ENCODE data around the gene CAMK2G.

CAMK2G gene

GRCh38 chr10:73881221-73881919, 7.0 kb upstream of the CAMK2G start:
- no peak overlapping the region for H3K4me3 Mint-ChIP-seq
- no peak for ATAC-seq (ENCODE audit: low read depth)
- H3K4me1 Mint-ChIP-seq, result peaks cover 13% of the 10 kb centered on the region
- no peaks in the 10 kb centered on the region for H3K9me3 Mint-ChIP-seq
- H3K36me3 Mint-ChIP-seq, result no peaks in the 10 kb centered on the region
- peak overlapping the region; percentile 32 for H3K27ac Mint-ChIP-seq
- DNase-seq (ENCODE audit: low spot score in 2 of 2), result no peak
- no peaks in the 10 kb centered on the region for H3K27me3 Mint-ChIP-seq

GRCh38 chr10:73879296-73880173, 5.2 kb upstream of the CAMK2G start:
- Mint-ChIP-seq H3K27me3 (no peaks in the 10 kb centered on the region), H3K27ac (peak overlapping the region; percentile 28), H3K9me3 (no peaks in the 10 kb centered on the region), H3K4me1 (peaks cover 8% of the 10 kb centered on the region), H3K4me3 (no peak overlapping the region), H3K36me3 (no peaks in the 10 kb centered on the region)
- DNase-seq (ENCODE audit: low spot score in 2 of 2), result peak; percentile 88 to 94
- peak; percentile 88 for ATAC-seq (ENCODE audit: low read depth)

GRCh38 chr10:73878365-73878764, 4.0 kb upstream of the CAMK2G start:
- peaks cover 8% of the 10 kb centered on the region for H3K4me1 Mint-ChIP-seq
- peak overlapping the region; percentile 3 for H3K27ac Mint-ChIP-seq
- DNase-seq (ENCODE audit: low spot score in 2 of 2) (no peak), ATAC-seq (ENCODE audit: low read depth) (no peak)
- no peaks in the 10 kb centered on the region for H3K36me3 Mint-ChIP-seq
- no peak overlapping the region for H3K4me3 Mint-ChIP-seq
- H3K27me3 Mint-ChIP-seq, result no peaks in the 10 kb centered on the region
- H3K9me3 Mint-ChIP-seq, result no peaks in the 10 kb centered on the region

- peaks cover 1% of the 10 kb centered on the region for H3K36me3 Mint-ChIP-seq
- H3K27me3 Mint-ChIP-seq, result no peaks in the 10 kb centered on the region
- no peak overlapping the region for H3K4me3 Mint-ChIP-seq
- ATAC-seq (ENCODE audit: low read depth) (no peak), DNase-seq (ENCODE audit: low spot score in 2 of 2) (no peak)
- H3K4me1 Mint-ChIP-seq, result peaks cover 12% of the 10 kb centered on the region
- H3K9me3 Mint-ChIP-seq, result no peaks in the 10 kb centered on the region
- H3K27ac Mint-ChIP-seq, result peak overlapping the region; percentile 3
Observed at GRCh38 chr10:73877533-73878160, 3.3 kb upstream of the CAMK2G start.

GRCh38 chr10:73876971-73877370, 2.6 kb upstream of the CAMK2G start:
- no peak for ATAC-seq (ENCODE audit: low read depth)
- no peak for DNase-seq (ENCODE audit: low spot score in 2 of 2)
- Mint-ChIP-seq H3K27me3 (no peaks in the 10 kb centered on the region), H3K4me1 (peaks cover 16% of the 10 kb centered on the region), H3K9me3 (no peaks in the 10 kb centered on the region), H3K36me3 (peaks cover 2% of the 10 kb centered on the region), H3K27ac (peak overlapping the region; percentile 3), H3K4me3 (no peak overlapping the region)

- peaks cover 19% of the 10 kb centered on the region for H3K4me1 Mint-ChIP-seq
- ATAC-seq (ENCODE audit: low read depth), result no peak
- H3K27ac Mint-ChIP-seq, result peak overlapping the region; percentile 3
- no peaks in the 10 kb centered on the region for H3K9me3 Mint-ChIP-seq
- peaks cover 2% of the 10 kb centered on the region for H3K36me3 Mint-ChIP-seq
- no peak overlapping the region for H3K4me3 Mint-ChIP-seq
- DNase-seq (ENCODE audit: low spot score in 2 of 2), result no peak
- H3K27me3 Mint-ChIP-seq, result no peaks in the 10 kb centered on the region
Observed at GRCh38 chr10:73876566-73876965, 2.2 kb upstream of the CAMK2G start.

- DNase-seq (ENCODE audit: low spot score in 2 of 2), result no peak
- H3K27ac Mint-ChIP-seq, result no peak overlapping the region
- H3K4me1 Mint-ChIP-seq, result peaks cover 22% of the 10 kb centered on the region
- H3K36me3 Mint-ChIP-seq, result peaks cover 2% of the 10 kb centered on the region
- no peak for ATAC-seq (ENCODE audit: low read depth)
- no peaks in the 10 kb centered on the region for H3K27me3 Mint-ChIP-seq
- H3K9me3 Mint-ChIP-seq, result no peaks in the 10 kb centered on the region
- no peak overlapping the region for H3K4me3 Mint-ChIP-seq
Observed at GRCh38 chr10:73876157-73876556, 1.8 kb upstream of the CAMK2G start.

GRCh38 chr10:73875139-73875475, 752 bp upstream of the CAMK2G start:
- ATAC-seq (ENCODE audit: low read depth) (peak; percentile 47), DNase-seq (ENCODE audit: low spot score in 2 of 2) (peak in 1 of 2 donors; percentile 55)
- Mint-ChIP-seq H3K4me3 (peak overlapping the region; percentile 87), H3K4me1 (peaks cover 28% of the 10 kb centered on the region), H3K27ac (peak overlapping the region; percentile 62), H3K36me3 (peaks cover 6% of the 10 kb centered on the region), H3K27me3 (no peaks in the 10 kb centered on the region), H3K9me3 (no peaks in the 10 kb centered on the region)

GRCh38 chr10:73873838-73874215, 528 bp downstream of the CAMK2G start:
- Mint-ChIP-seq H3K4me3 (peak overlapping the region; percentile 78), H3K4me1 (peaks cover 22% of the 10 kb centered on the region), H3K9me3 (no peaks in the 10 kb centered on the region), H3K36me3 (peaks cover 6% of the 10 kb centered on the region), H3K27me3 (no peaks in the 10 kb centered on the region), H3K27ac (no peak overlapping the region)
- DNase-seq (ENCODE audit: low spot score in 2 of 2) (no peak), ATAC-seq (ENCODE audit: low read depth) (no peak)

GRCh38 chr10:73873142-73873837, 1.1 kb downstream of the CAMK2G start:
- H3K4me1 Mint-ChIP-seq, result peaks cover 27% of the 10 kb centered on the region
- H3K27ac Mint-ChIP-seq, result peak overlapping the region; percentile 21
- H3K4me3 Mint-ChIP-seq, result peak overlapping the region; percentile 83
- DNase-seq (ENCODE audit: low spot score in 2 of 2), result no peak
- H3K9me3 Mint-ChIP-seq, result no peaks in the 10 kb centered on the region
- peaks cover 6% of the 10 kb centered on the region for H3K36me3 Mint-ChIP-seq
- no peak for ATAC-seq (ENCODE audit: low read depth)
- no peaks in the 10 kb centered on the region for H3K27me3 Mint-ChIP-seq

GRCh38 chr10:73872190-73872710, 2.1 kb downstream of the CAMK2G start:
- no peak for DNase-seq (ENCODE audit: low spot score in 2 of 2)
- Mint-ChIP-seq H3K27ac (peak overlapping the region; percentile 21), H3K36me3 (peaks cover 6% of the 10 kb centered on the region)

GRCh38 chr10:73871295-73872189, 2.8 kb downstream of the CAMK2G start:
- Mint-ChIP-seq H3K36me3 (peaks cover 6% of the 10 kb centered on the region), H3K27ac (peak overlapping the region; percentile 56), H3K4me3 (no peak overlapping the region), H3K4me1 (peaks cover 35% of the 10 kb centered on the region), H3K27me3 (no peaks in the 10 kb centered on the region), H3K9me3 (no peaks in the 10 kb centered on the region)
- DNase-seq (ENCODE audit: low spot score in 2 of 2) (no peak), ATAC-seq (ENCODE audit: low read depth) (no peak)

More at GRCh38 chr10:73872190-73872710, 2.1 kb downstream of the CAMK2G start:
- peaks cover 30% of the 10 kb centered on the region for H3K4me1 Mint-ChIP-seq
- no peaks in the 10 kb centered on the region for H3K9me3 Mint-ChIP-seq
- no peak for ATAC-seq (ENCODE audit: low read depth)
- H3K27me3 Mint-ChIP-seq, result no peaks in the 10 kb centered on the region
- peak overlapping the region; percentile 51 for H3K4me3 Mint-ChIP-seq

GRCh38 chr10:73868655-73869195, 5.6 kb downstream of the CAMK2G start:
- Mint-ChIP-seq H3K27me3 (no peaks in the 10 kb centered on the region), H3K4me1 (peaks cover 59% of the 10 kb centered on the region), H3K27ac (peak overlapping the region; percentile 54), H3K4me3 (no peak overlapping the region), H3K36me3 (peaks cover 6% of the 10 kb centered on the region), H3K9me3 (no peaks in the 10 kb centered on the region)
- DNase-seq (ENCODE audit: low spot score in 2 of 2), result no peak
- ATAC-seq (ENCODE audit: low read depth), result no peak

All from memory B cell (primary cell).